ENCODE results near the gene RTL10.

RTL10 gene

DNA sequence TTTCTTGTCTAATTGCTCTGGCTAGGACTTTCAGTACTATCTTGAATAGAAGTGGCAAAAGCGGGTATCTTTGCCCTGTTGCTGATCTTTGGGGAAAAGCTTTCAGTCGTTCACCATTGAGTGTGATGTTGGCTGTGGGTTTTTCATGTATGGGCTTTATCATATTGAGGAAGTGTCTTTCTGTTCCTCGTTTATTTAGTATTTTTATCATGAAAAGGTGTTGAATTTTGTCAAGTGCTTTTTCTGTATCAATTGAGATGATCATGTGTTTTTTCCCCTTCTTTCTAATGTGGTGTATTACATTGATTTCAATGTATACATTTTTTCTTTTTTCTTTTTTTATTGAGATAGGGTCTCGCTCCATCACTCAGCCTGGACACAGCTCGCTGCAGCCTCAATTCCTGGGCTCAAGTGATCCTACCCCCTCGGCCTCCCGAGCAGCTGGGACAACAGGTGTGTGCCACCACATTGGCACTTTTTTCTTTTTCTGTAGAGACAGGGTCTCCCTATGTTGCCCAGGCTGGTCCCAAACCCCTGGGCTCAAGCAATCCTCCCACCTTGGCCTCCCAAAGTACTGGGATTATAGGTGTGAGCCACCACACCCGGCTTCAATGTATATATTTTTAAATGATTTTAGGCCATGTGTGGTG lies 5.3 kb upstream of the RTL10 start:
- no peak for DNase-seq

DNA sequence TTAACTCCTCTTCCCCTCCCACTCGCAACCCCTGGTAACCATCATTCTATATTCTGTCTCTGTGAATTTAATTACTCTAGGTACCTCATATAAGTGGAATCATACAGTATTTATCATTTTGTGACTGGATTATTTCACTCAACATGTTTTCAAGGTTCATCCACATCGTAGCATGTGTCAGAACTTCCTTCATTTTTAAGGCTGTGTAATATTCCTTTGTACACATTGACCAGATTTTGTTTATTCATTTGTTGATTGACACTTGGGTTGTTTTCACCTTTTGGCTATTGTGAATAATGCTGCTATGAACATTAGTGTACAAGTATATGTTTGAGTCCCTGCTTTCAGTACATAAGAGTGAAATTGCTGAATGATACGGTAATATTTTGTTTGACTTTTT lies 2.7 kb upstream of the RTL10 start:
- no peak for DNase-seq

DNA sequence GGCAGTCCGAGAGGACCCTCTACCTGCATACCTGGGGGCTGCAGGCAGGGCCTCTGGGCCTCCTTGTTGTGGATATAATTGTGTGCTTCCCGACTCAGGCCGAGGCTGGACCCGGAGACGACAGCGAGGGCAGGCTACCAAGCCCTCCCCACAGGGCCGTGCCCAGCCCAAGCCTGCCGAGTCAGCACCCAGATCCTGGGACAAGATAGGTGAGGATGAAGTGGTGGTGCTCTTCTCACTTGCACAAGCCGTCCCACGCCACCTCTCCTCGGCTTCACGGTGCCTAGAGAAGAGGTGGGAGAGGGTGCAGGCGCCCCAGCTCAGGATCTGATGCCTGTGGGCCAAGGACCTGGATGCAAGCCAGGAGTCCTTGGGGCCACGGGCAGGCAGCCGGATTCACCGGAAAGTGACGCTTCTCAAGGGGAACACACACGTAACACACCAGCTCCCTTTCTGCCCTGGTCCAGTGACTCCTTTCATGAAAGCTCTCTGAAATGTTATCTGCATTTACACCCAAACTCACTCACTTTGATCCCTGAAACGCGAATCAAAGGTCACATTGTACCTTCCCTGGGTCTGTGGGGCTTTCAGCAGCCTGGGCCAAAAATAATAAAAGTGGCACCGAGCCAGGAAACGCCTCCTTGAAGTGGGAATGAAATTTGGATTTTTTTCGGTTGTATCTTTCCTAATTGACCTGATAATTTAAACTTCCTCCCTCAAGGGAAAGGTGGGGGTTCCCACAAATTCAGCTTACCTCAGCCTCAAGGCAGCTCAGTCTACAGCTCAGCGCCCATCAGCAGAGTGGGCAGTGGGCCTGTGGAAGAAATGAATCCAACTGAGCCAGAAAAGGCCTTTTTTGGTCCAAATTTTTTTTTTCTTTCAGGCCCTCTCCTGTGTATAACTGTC lies 1.1 kb upstream of the RTL10 start:
- peak; percentile 46 for DNase-seq

DNA sequence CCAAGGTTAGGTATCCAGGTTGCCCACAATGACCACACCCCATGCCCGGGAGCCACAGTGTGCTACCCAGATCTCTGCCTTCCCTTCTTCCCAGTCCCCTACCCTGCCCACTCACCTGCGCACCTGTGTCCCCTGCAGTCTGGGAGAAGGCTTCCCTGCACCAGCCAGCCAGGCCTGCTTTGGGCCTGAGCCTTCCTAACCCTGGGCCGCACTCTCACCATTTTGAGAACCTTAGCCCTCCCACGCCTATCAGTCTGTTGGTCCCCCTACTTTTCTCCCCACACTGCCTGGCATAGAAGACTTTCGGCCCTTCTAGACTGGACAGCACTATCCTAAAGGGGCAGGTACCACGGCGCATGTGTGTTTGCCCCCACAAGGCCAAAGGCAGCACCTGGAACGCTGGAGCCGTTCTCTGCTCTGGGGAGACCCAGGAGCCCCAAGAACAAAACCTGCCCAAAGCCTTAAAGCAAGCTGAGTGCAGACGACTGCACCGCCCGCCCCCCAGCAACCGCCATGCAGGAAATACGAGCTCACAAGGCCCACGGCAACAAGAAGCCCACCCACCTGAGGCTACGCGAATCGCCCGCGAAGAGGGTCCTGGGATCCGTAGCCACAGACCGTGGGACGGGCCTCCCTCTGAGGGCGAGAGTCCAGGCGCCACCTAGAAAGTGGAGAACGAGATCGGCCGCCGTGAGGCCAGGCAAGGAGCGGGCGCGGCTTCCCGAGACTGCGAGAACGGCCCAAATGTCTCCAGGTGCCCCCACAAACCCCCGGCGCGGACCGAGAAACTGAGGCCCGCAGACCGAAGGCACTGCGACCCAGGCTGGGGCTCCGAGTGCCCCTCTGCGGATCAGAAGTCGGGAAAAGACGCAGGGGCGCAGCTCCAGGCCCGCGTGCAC lies 546 bp downstream of the RTL10 start:
- no peak for DNase-seq

DNA sequence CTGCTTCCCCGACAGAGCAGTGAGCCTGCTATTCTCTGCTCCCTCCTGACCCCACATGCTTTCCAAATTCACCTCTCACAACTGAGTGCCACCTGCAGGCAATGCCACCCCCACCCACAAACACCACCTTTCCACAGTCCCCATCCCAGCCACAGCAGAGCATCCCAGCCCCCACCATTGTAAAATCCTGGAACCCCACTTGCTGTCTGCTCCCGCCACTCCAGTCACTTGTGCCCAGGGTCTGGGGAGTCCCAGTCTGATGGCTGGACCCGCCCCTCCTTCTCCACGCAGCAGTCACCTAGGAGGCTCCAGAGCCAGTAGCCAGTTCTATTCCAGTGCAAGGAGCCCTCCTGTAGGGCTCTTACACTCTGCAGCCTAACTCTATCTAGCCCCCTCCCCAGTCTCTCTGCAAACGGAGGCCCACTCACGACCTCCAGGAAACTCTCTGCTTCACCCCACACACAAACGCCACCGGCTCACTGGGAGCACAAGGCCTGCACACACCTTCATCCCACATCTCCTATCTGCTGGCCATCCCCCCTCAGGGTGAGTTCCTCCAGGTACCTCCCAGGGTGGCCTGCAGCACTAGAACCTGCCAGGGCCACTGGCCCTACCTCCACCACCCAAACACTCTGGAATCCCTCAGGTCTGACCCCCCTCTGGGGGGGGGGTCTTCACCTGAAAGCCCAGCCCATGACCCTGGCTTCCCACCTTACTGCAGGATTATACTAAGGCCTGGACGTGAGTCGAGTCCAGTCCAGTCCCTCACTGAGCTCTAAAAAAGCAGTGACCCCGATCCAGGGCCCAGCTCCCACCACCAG lies 1.4 kb downstream of the RTL10 start:
- DNase-seq = no peak

DNA sequence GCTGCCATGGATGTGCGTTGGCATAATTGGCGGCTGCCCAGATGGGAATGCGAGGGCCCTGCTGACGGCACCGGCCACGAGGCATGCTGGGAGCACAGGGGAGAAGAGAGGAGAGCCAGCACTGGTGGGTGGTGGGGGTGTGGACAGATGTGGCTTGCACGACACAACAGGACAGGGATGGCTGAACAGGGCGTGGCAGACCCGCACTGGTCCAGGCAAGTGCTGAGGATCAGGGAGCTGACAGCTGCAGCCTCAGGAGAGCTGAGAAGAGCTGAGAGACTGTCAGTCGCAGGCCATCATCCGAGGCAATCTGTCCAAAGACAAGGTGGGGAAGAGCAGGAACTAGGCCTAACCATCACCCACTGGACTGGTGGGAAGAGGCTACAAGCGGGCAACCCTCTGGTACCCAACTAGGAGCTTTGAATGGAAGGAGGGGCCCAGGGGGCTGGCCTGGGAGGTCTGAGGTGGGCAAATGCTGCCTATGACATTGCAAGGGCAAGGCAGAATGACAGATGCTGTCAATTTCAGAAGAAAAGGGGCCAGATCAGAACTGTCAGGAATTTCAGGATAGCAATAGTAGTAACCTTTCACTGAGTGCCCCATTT lies 2.4 kb downstream of the RTL10 start:
- DNase-seq = no peak

DNA sequence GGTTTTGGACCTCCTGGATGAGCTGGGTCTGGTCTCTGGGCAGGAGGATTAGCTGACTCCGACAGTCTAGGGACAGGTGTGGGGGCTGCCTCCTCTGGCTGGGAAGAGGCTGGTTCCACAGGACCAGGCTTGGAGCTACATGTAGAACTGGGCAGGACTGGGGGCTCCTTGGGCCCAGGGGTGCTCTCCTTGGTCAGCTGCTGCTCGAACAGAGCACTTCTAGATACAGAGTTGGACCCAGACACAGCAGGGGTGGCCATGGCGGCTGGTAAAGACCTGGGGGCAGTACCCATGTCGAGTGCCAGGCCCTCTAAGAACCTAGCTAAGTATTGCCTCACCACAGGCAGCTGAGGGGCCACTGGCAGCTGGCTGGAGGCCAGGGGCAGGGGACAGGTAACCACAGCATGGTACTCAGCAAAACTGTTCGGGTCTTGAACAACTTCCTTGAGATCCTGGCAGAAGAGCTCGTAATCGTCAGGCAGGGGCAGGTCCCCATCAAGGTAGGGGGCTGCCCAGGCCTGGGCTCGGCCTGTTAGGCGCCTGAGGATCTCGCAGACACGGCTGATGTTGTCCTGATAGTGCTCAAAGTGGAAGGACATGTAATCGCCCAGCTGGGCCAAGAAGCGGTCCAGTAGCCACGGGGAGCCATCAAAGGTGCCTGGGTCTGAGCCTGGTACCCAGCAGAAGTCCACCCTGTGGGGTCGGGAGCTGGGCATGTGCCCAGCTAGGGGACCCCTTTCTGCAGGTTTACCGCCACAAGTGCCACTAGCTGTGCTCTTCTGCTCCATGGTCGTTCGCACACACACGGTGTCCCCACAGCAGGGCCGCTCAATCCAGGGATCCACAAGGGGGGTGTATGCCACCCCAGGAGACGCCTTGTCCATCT lies 3.1 kb downstream of the RTL10 start:
- DNase-seq = no peak

DNA sequence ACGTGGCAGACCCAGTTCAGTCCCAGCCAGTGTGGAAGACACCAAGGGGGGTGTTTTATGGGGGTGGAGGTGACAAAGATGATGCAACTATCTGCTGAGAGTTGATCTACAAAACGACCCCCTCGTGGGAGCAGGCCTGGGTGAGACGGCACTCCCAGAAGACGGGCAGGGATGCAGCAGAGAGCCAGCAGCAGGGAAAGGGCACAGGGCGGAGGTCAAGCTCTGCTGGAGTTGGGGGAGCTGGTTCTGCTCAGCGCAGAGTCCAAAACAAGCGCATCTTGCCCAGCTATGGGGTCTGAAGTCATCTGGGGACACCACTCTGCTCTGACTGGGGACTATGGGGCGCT lies 3.9 kb downstream of the RTL10 start:
- no peak for DNase-seq

DNA sequence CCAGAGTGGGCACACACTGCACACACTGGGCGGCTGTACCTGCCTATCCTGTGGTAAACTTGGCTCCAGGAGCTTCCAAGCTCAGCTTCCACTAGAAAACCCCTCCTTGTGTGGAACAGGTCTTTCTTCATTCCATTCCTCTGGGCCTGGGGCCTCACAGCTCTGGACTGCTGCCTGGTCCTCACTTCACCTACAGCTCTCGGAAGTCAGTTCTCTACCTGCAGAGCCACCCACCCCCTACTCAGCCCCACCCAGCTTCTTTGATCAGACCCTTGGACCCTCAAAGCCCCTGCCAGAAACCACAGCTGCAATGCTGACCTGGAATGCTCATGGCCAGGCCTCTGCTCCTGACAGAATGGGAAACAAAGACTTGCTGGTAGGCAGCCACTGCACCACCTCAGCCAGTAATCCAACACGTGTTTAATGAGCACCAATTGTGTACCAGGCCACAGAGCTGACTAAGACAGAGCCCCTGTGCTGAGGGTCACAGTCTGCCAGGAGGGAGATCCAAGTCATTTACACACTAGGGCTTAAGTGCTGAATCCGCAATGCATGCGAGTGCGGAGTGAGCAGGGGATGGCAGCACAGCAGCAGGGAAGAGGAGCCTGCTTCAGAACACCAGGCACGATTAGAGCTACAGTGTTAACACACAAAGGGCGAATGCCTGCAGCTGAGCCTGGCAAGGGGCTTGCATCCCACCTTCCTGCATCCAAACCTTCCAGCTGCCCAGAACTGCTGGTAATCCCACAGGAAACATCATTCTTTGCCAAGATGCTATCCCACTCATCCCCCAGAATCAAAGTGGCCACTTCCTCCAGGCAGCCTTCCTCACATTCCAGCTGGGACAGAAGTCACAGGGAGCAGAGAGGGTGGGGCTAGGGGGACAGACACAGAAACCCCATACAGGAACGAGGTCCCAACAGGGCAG lies 4.6 kb downstream of the RTL10 start:
- no peak for DNase-seq

DNA sequence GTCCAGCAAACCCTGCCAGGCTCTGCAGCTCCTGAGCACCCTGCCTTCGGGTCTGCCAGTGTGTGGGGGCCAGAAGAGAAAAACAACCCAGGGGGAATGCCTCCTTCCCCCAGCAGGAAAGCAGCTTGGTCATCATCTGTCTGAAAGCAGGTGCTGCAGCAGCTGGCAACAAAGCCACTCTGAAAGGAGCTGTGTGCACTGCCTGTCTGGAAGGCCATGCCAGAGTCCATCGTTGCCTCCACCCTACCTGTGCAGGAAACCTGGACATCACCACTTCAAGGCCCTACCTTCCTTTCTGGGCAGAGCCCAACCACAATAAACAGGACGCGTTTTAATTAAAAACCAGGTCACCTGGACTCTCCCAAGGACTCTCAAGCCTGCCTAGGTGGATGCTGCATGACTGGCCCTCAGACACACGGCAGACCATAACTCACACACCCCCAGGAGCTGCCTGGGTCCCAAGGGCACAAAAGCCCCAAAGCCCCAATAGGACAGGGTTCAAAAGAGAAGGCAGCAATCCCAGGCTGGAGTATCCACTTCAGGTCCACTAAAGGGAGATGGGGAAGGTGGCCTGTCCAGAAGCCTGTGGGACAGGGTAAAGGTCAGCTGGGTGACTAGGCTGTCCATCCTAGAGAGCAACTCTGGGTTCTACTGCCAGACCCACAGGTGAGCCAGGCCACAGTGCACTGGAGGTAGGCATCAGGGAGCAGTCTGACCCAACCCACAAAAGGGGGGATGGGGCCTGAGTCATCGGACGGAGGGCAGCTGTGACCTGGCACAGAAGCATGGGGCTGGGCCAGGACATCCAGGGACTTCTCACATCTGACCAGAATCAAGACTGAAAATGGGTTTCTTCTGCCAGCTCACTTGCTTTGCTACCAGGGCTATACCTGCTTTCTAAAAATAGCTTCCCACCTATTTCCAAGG lies 6.1 kb downstream of the RTL10 start:
- no peak for DNase-seq

DNA sequence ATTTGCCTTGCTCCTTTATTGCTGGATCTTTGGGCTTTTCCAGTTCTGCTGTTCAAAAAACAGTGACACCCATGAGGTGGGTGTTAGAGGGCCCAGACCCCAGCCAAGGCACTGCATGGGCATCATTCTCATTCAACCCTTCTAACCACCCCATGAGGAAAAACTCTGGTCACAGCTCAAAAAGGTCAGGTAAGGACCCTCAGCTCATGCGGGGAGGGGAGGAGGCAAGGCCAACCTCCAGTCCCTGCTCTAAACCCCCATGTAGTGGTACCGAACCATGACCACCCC lies 7.4 kb downstream of the RTL10 start:
- no peak for DNase-seq

DNA sequence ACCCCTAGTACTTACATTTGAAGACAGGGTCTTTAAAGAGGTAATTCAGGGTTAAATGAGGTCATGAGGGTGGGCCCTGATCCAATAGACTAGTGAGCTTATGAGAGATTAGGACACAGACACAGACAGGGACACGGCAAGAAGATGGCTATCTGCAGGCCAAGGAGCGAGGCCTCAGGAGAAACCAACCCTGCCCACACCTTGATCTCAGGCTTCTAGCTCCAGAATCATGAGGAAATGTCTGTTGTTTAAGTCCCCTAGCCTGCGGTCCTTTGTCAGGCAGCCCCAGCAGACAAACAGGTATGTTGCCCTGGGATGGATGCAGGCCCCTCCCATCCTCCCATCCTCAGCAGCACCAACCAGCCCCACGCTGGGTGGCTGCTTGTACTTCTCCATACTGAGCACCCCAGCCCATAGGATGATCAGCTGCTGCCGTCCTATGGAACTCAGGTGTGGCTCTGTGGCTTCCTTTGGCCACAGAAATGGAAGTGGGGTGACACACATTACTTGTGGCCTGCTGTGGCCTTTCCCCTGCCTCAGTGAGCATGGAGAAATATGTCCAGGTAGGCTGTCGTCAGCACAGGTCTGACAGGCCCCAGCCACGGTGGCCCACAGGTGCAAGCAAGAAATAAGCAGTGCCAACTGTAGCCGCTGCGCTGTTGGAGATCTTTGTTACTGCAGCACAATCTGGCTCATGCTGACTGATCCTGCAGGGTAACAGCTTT lies 7.9 kb downstream of the RTL10 start:
- DNase-seq = no peak

DNA sequence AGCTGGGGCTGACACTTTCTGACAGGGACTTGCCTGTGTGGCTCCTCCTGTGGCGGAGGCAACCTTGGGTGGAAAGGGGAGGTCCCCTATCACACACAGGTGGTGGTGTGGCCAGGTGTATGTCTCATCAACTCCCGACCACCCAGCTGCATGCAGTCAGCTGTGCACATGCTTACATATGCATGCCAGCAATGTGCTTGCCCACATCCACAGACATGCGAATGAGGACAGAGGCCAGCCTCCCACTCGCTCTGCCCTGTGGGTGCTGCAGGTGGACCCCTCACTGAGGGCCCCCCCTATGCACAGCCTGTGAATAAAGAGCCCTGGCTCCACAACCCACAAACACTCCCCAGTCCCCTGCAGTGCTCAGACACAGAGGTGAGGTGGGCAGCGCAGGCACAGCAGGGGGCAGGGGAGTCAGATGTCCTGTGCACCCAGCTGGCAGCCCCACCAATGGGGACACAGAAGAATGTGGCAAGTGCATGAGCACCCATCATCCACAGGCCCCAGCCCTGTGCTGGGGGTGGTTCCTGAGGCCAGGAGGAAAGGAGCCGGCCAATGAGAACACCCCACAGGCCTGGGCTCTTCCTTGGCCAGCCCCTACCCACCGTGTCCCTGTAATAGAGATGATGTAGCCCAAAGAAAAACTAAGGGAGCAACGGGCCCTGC lies 9.5 kb downstream of the RTL10 start:
- DNase-seq = no peak

DNA sequence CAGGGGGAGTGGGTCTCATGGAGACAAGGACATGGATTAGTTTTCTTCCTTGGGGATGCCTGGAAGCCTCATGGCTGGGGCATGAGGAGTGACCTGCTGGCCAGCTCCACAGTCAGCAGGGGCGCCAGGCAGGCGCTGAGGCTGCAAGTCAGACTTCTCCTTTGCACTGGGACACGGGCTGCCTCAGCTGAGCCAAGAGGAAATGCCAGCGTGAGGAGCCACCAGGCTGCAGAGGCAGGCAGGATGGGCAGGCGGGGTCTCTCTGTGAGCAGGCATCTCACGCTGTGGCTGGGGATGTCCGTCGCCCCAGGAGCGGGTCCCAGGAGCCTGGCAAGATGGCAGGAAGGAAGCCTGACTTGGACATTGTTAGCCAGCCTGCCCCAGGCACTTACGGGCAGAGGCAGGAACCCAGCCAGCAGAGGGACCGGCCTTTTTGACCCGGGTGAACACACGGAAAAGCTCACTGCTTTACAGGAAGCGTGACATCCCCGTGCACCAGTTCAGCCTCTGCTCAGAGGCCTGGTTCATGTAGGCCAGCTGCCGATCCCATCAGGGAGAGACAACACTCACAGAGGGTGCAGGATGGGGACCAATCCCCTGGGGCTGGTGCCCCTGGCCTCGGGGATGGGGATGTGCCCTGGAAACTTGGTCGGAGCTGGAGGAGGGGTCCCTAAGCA lies 10.2 kb downstream of the RTL10 start:
- DNase-seq = no peak

DNA sequence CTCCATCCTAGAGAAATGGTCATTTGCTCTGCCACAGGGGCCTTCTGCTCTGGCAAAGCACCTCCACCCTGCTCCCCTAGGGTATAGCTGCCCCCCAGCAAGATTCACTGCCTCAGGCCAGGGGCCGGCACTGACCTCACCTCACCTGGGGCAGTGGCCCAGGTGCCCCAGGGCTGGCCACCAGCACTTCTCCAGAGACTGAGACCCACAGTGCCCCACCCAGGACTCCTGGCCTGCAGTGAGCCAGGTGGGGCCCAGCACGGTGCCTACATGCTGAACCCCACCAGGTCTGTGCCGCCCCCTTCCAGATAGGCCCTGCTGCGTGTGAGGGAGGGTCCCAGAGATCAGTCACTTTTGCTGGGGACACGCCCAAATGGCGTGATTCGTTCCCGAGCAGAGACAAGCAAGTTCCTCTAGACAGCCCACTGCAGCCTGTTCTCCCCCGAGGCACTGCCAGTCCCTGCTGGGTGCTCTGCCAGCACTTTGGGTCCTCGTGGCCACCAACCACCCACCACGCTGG lies 10.8 kb downstream of the RTL10 start:
- DNase-seq = no peak

DNA sequence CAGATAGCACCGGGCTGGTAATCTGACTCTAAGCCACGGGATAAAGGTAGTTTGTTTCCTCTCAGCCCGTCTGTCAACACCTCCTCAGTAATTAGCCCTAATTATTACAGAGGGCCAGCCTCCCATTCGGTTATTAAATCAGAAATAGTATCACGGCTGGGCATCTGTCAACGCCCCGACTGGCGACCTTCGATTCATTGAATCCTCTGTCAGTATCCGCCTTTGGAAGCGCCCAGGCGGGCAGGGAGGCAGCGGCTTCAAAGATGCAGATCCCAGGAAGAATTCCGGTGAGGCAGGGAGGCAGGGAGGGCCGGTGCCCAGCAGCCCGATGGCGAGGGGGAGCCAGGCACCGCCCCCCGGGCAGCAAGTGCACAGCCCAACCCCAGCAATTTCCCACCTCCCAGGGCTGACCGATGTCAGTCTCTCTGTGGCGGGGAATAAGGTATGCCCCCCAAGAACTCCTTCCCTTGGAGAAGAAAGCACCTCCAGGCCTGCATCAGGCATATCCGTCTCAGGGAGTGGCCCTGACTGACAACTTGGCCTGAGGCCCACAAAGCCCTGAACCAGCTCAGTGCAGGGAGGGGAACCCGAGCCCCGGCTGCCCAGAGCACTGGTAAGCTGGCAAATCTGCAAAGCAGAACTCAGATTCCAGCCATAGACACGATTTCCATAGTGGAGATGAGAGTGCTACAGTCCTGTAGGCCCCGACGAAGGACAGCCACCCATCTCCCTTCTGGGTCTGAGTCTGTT lies 11.4 kb downstream of the RTL10 start:
- DNase-seq = no peak

Data from activated CD8-positive, alpha-beta memory T cell treated with anti-CD3 and anti-CD28 coated beads, Interleukin-2, amount 50 U/mL, for 4 hours (primary cell).